Prostate gland (tissue), 2 donors: ENCODE data around the gene SH2D7. TPM values are rescaled to one million over a fixed set of nuclear protein-coding genes. Genes with fewer than 3 reads are reported as not detected.

Experiments
- DNase-seq: peaks from one replicate; pipeline ENCODE4 v3.0.0-alpha.2; 2019; ENCODE audit warnings: low spot score
- H3K27ac ChIP-seq, 2 donors: fragments of 200-600 bp; sonication (generic); 2 replicates each; pipeline ENCODE4 v1.5.1; 2017 to 2019
- H3K27me3 ChIP-seq: fragments of 200-600 bp; sonication (generic); replicated peaks from 2 replicates; pipeline ENCODE4 v1.5.1; 2019; ENCODE audit not compliant: insufficient read depth
- H3K36me3 ChIP-seq, 2 donors: fragments of 200-600 bp; sonication (generic); 1 replicate in 1 of 2; 2 replicates in 1 of 2; pipeline versions ENCODE4 v1.5.1 to v1.8.1; 2017 to 2019
- H3K4me1 ChIP-seq: fragments of 200-600 bp; sonication (generic); replicated peaks from 2 replicates; pipeline ENCODE4 v1.5.1; 2019
- H3K4me3 ChIP-seq, 2 donors: fragments of 200-600 bp; sonication (generic); 2 replicates each; pipeline ENCODE4 v1.5.1; 2017 to 2019
- H3K9me3 ChIP-seq: fragments of 200-600 bp; sonication (generic); 2 replicates; pipeline ENCODE4 v1.5.1; 2017
- POLR2A ChIP-seq: fragments of 450-650 bp; IDR thresholded peaks from one replicate; pipeline ENCODE4 v1.6.1; 2016; ENCODE audit warnings: antibody characterized with exemption, mild to moderate bottlenecking
- POLR2AphosphoS5 ChIP-seq: sonication (generic); formaldehyde crosslinking; IDR thresholded peaks from one replicate; pipeline ENCODE4 v1.6.1; 2017; ENCODE audit warnings: antibody characterized with exemption
- WGBS: methylation state at CpG from one replicate; pipeline ENCODE4 v1.1.5; 2018; 5-methylcytosine and 5-hydroxymethylcytosine counted together
- intact Hi-C: fragments of 100-400 bp; cut with DNase I; formaldehyde crosslinking; loops from one replicate; pipeline ENCODE4 v1.14.2; 2022
- total RNA-seq, 2 donors: library from RNA; depleted of rRNA; stranded (reverse); fragments of >200 nt; gene quantifications; one replicate each; pipeline ENCODE4 v1.1.0, GENCODE V29; 2016
- TF ChIP-seq, protein P1 (sequence below), 4 experiments: fragments of 200-600 bp in 2 of 4; fragments of 450-650 bp in 2 of 4; sonication (generic) in 2 of 4; IDR thresholded peaks; 1 replicate in 3 of 4; 2 replicates in 1 of 4; pipeline ENCODE4 v1.5.1; 2016 to 2019; ENCODE audit warnings: antibody characterized with exemption in 4 of 4, mild to moderate bottlenecking in 2 of 4, moderate library complexity in 2 of 4

Gene SH2D7
- total RNA-seq, 2 donors from 2014 or later = 0.28 TPM; not detected in 1

DNA sequence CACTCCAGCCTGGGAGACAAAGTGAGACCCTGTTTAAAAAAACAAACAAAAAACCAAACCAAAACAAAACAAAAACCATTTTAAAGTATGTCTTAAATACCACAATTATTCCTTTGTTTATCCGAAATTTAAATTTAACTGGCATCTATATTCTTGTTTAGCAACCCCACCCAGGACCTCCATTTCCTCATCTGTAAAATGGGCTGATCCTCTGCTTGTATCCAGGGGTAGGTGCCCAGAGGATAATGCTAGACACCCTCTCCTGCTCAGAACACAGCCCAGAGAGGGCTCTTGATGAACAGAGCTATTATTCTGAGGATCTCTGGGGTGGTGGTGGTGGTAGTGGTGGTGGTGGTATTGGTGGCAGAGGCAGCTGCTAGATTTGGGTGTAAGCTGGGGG is 9.8 kb downstream of the SH2D7 start:
- H3K27me3 ChIP-seq = no peaks in the 10 kb centered on the region
- H3K4me3 ChIP-seq = no peak overlapping the region
- no peak overlapping the region for H3K27ac ChIP-seq
- 88% methylated on average over 1 of the region's 1 CpG for WGBS
- no peaks in the 10 kb centered on the region for H3K9me3 ChIP-seq
- no peaks in the 10 kb centered on the region for H3K4me1 ChIP-seq
- intact Hi-C loops = loop anchor here (5.0 kb wide), 1 partner anchor 95 kb away; no protein-coding TSS in a partner anchor
- no peaks in the 10 kb centered on the region for H3K36me3 ChIP-seq
- no peak for DNase-seq
- TF ChIP-seq, protein P1, sequence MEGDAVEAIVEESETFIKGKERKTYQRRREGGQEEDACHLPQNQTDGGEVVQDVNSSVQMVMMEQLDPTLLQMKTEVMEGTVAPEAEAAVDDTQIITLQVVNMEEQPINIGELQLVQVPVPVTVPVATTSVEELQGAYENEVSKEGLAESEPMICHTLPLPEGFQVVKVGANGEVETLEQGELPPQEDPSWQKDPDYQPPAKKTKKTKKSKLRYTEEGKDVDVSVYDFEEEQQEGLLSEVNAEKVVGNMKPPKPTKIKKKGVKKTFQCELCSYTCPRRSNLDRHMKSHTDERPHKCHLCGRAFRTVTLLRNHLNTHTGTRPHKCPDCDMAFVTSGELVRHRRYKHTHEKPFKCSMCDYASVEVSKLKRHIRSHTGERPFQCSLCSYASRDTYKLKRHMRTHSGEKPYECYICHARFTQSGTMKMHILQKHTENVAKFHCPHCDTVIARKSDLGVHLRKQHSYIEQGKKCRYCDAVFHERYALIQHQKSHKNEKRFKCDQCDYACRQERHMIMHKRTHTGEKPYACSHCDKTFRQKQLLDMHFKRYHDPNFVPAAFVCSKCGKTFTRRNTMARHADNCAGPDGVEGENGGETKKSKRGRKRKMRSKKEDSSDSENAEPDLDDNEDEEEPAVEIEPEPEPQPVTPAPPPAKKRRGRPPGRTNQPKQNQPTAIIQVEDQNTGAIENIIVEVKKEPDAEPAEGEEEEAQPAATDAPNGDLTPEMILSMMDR (IDR thresholded peaks at IDR 0.05) = no peak
- TF ChIP-seq POLR2A = no peak
- TF ChIP-seq POLR2AphosphoS5 = no peak

DNA sequence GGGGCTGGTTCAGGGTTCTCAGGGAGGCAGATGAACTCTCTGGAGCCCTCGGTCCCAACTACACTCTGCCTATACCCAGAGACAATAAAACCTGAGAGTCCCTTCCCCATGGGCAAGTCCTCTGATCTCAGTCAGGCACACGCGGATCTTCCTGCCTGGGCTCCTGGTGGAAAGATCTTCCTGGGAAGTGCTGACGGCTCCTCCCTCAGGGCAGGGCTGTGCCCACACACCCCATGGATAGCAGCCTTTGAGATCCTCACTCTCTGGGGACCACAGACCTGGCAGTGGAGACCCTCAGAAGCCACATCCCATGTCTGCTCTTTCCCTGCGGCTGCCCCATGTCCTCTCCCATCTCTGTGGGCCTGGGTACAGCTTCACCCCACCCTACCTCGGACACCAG is 10.4 kb downstream of the SH2D7 start:
- no peaks in the 10 kb centered on the region for H3K4me1 ChIP-seq
- WGBS = 88% methylated on average over 6 of the region's 6 CpGs
- no peaks in the 10 kb centered on the region for H3K9me3 ChIP-seq
- H3K36me3 ChIP-seq = no peaks in the 10 kb centered on the region
- DNase-seq = no peak
- no peaks in the 10 kb centered on the region for H3K27me3 ChIP-seq
- intact Hi-C loops = loop anchor here (5.0 kb wide), 1 partner anchor 95 kb away; no protein-coding TSS in a partner anchor
- no peak overlapping the region for H3K27ac ChIP-seq
- no peak overlapping the region for H3K4me3 ChIP-seq
- no peak for TF ChIP-seq POLR2AphosphoS5

- H3K27me3 ChIP-seq = no peaks in the 10 kb centered on the region
- no peaks in the 10 kb centered on the region for H3K9me3 ChIP-seq
- WGBS = 77% methylated on average over 12 of the region's 12 CpGs
- no peak overlapping the region for H3K27ac ChIP-seq
- intact Hi-C loops = loop anchor here (5.0 kb wide), 1 partner anchor 96 kb away; no protein-coding TSS in a partner anchor
- TF ChIP-seq POLR2AphosphoS5 = no peak
- TF ChIP-seq, protein P1 (IDR thresholded peaks at IDR 0.05) = no peak
- no peak for TF ChIP-seq POLR2A
- no peaks in the 10 kb centered on the region for H3K36me3 ChIP-seq
- H3K4me3 ChIP-seq = no peak overlapping the region
- no peaks in the 10 kb centered on the region for H3K4me1 ChIP-seq
- no peak for DNase-seq
Measured at GRCh38 chr15:78103406-78104118, 11.2 kb downstream of the SH2D7 start.

DNA sequence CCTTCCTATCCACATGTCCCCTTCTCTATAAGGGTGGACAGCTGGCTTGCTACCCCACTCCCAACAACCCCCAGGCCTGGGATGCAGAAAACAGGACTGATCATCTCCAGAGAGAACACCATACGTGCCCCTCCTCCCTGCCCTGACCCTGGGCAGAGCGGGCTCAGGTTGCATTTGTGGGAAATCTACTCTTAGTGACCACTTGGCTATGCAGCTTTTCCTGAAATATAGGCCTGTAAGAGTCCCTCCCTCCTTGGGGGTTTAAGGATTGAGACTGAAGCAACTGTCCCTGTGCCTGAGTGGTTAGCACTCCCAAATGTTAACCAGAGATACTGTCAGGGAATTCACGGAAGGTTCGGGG is 11.7 kb downstream of the SH2D7 start:
- Histone ChIP-seq H3K27me3 (no peaks in the 10 kb centered on the region), H3K36me3 (no peaks in the 10 kb centered on the region), H3K4me1 (no peaks in the 10 kb centered on the region), H3K27ac (no peak overlapping the region), H3K4me3 (no peak overlapping the region), H3K9me3 (no peaks in the 10 kb centered on the region)
- 82% methylated on average over 4 of the region's 4 CpGs for WGBS
- TF ChIP-seq POLR2AphosphoS5 (no peak), POLR2A (no peak)
- TF ChIP-seq, protein P1 (IDR thresholded peaks at IDR 0.05) = no peak
- DNase-seq = no peak
- intact Hi-C loops = loop anchor here (5.0 kb wide), 1 partner anchor 97 kb away; no protein-coding TSS in a partner anchor

GRCh38 chr15:78104566-78105475 is 12.5 kb downstream of the SH2D7 start:
- 86% methylated on average over 12 of the region's 12 CpGs for WGBS
- no peak for DNase-seq
- Histone ChIP-seq H3K4me1 (no peaks in the 10 kb centered on the region), H3K27ac (no peak overlapping the region), H3K27me3 (no peaks in the 10 kb centered on the region), H3K4me3 (no peak overlapping the region), H3K36me3 (no peaks in the 10 kb centered on the region), H3K9me3 (no peaks in the 10 kb centered on the region)
- TF ChIP-seq POLR2AphosphoS5 = no peak
- TF ChIP-seq, protein P1 (IDR thresholded peaks at IDR 0.05) = no peak
- no peak for TF ChIP-seq POLR2A
- intact Hi-C loops = loop anchor here (5.0 kb wide), 1 partner anchor 98 kb away; no protein-coding TSS in a partner anchor
